ENCODE results near the gene SEMA3D. TPM values are rescaled to one million over a fixed set of nuclear protein-coding genes. Genes with fewer than 3 reads are reported as not detected.

The SEMA3D gene
- polyA plus RNA-seq, 3 donors = 41.6 to 45.4 (median 43.1) TPM

DNA sequence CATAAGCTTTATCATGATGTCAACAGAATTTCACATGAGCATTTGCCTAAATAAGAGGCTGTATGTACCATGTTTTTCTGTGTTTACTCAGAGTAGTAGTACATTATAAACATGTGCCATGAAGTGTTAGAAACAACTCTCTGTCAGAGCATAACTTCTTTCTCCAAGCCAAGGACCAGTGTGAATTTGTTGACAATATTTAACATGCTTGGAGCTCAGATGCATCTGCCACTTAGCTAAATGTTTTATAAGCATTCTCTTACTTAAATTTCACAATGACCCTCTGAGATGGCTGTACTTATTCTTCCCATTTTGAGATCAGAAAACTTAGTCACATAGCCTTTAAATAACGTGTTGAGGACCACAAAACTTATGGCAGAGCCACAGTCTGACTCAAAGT is 105.0 kb downstream of the SEMA3D start:
- no peak for DNase-seq (ENCODE audit: low read depth in 3 of 3, low spot score in 2 of 3)

DNA sequence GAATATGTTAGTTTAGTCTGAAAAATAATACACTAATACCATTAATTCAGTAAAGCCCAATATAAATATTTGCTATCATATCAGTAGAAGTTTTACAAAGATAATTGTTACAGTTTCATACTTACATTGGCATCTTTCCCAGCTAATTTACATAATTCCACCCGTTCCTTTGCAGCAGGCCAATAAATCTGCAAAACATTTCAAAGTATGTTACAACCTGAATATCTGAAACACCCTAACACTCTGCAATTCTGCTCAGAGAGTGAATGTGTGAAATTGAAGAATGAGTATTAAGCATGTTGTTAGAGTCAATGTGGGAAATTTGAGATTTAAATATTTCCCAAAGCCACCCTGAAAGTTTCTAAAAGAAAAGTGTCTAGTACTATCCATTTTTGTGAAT is 105.5 kb downstream of the SEMA3D start:
- DNase-seq (ENCODE audit: low read depth in 3 of 3, low spot score in 2 of 3) = no peak

DNA sequence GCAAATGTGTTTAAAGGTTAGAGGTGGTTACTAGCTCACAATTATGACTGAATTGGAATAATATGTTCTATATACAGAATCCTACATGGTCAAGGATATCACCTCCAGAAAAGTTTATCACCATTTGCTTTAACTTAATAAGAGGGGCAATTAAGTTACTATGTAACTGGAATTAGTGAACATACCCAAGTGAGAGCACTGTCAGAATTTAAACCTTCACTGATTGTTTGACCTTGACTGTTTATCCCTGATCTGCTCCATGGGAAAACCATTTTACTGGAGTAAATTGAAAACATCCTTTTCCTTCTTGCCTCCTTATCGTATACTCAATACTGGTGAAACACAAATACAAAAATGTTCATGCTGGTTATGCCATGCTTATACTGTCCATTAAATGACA is 107.4 kb downstream of the SEMA3D start:
- DNase-seq (ENCODE audit: low read depth in 3 of 3, low spot score in 2 of 3) = no peak

- DNase-seq (ENCODE audit: low read depth in 3 of 3, low spot score in 2 of 3) = no peak
Measured at GRCh38 chr7:85078181-85078580, 108.7 kb downstream of the SEMA3D start.

- no peak for DNase-seq (ENCODE audit: low read depth in 3 of 3, low spot score in 2 of 3)
Measured at GRCh38 chr7:85075864-85076263, 111.0 kb downstream of the SEMA3D start.

GRCh38 chr7:85074992-85075391 is 111.9 kb downstream of the SEMA3D start:
- no peak for DNase-seq (ENCODE audit: low read depth in 3 of 3, low spot score in 2 of 3)

- no peak for DNase-seq (ENCODE audit: low read depth in 3 of 3, low spot score in 2 of 3)
Measured at GRCh38 chr7:85074016-85074415, 112.8 kb downstream of the SEMA3D start.

- no peak for DNase-seq (ENCODE audit: low read depth in 3 of 3, low spot score in 2 of 3)
Measured at GRCh38 chr7:85070967-85071628, 115.8 kb downstream of the SEMA3D start.

- no peak for DNase-seq (ENCODE audit: low read depth in 3 of 3, low spot score in 2 of 3)
Measured at GRCh38 chr7:85068799-85069198, 118.1 kb downstream of the SEMA3D start.

GRCh38 chr7:85067371-85067770 is 119.5 kb downstream of the SEMA3D start:
- no peak for DNase-seq (ENCODE audit: low read depth in 3 of 3, low spot score in 2 of 3)

- DNase-seq (ENCODE audit: low read depth in 3 of 3, low spot score in 2 of 3) = no peak
Measured at GRCh38 chr7:85065888-85066485, 120.9 kb downstream of the SEMA3D start.

DNA sequence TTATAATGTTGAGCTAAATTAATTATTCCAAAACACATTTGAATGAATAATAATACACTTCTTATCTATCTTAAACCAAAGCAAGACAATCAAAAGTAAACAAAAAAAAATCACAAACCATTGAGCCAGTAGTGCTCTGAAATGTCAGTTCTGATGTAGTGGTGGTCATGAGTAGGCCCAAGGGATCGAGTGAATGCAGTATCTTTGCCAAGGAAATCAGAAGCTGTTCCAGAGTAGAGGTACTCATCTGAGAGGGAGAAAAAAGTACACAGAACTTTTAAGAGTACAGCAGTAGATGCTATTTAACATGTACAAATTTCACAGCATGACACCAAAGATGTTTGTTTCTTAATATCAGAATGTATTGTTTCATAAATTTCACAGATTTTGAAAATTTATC is 121.5 kb downstream of the SEMA3D start:
- DNase-seq (ENCODE audit: low read depth in 3 of 3, low spot score in 2 of 3) = no peak

- DNase-seq (ENCODE audit: low read depth in 3 of 3, low spot score in 2 of 3) = no peak
Measured at GRCh38 chr7:85062651-85063050, 124.2 kb downstream of the SEMA3D start.

GRCh38 chr7:85061456-85061855 is 125.4 kb downstream of the SEMA3D start:
- DNase-seq (ENCODE audit: low read depth in 3 of 3, low spot score in 2 of 3) = no peak

- DNase-seq (ENCODE audit: low read depth in 3 of 3, low spot score in 2 of 3) = no peak
Measured at GRCh38 chr7:85060696-85061095, 126.2 kb downstream of the SEMA3D start.

- DNase-seq (ENCODE audit: low read depth in 3 of 3, low spot score in 2 of 3) = no peak
Measured at GRCh38 chr7:85055906-85056305, 130.9 kb downstream of the SEMA3D start.

- DNase-seq (ENCODE audit: low read depth in 3 of 3, low spot score in 2 of 3) = no peak
Measured at GRCh38 chr7:85055196-85055595, 131.7 kb downstream of the SEMA3D start.

DNA sequence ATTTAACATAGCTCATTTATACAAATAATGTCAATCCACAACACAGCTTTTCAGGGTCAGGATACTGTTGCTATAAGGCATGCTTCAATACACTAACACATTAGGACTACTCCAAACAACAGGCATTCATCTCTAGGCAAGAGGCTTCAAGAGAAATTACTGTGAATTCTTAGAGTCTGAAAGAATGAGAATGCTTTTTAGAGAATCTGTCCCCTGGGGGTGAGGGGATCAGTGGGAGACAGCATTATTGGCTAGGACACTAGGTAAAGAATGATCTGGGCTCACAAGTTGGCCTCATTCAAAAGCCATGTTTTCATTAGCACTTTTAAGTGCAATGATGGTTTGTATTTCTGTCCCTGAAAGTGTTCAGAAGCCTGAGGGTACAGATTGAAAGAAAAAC is 132.6 kb downstream of the SEMA3D start:
- no peak for DNase-seq (ENCODE audit: low read depth in 3 of 3, low spot score in 2 of 3)

DNA sequence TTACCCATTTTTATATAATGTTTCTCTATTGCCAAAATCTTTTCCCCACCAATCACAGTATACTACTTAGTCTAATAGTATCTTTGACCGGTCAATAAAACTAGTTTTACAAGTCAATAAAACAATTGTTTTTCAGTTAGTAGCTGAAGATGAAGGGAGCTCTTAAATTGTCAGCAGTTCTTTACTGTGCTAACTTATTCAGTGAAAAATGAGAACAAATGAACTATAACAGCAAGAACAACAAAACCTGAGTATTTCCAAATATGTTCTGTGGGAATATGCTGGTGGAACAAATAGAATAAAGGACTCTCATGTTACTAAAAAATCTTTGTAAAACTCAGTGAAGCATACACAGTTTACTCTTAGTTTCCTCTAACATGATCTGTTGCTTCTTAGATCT is 134.0 kb downstream of the SEMA3D start:
- no peak for DNase-seq (ENCODE audit: low read depth in 3 of 3, low spot score in 2 of 3)

- no peak for DNase-seq (ENCODE audit: low read depth in 3 of 3, low spot score in 2 of 3)
Measured at GRCh38 chr7:85052056-85052737, 134.7 kb downstream of the SEMA3D start.

DNA sequence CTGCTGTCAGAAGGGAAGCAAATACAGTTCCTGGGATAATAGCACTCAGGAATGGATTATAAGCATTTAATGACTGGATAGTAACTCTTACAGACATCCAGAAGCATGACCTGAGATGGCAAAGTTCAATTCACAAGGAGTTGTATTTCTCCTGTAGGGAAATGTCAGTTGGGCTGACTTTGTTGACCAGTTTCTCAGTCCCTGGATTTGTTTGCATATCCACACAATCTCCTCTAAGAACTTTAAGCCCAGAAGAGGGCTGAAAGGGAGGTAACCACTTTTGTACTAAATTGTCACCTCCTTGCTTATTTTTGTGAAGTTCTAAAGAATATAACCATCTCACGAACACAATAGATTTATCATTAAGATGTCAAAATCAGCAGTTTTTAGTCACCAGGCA is 140.3 kb downstream of the SEMA3D start:
- DNase-seq (ENCODE audit: low read depth in 3 of 3, low spot score in 2 of 3) = no peak

GRCh38 chr7:85041605-85042216 is 145.1 kb downstream of the SEMA3D start:
- DNase-seq (ENCODE audit: low read depth in 3 of 3, low spot score in 2 of 3) = peak in 2 of 3 donors; percentile 49 to 67
